A549 (cell line): ENCODE data around the gene ZNF71. TPM values are rescaled to one million over a fixed set of nuclear protein-coding genes. Genes with fewer than 3 reads are reported as not detected.

Experiments used
- ATAC-seq, 2 experiments: fragments of 200-7000 bp in 1 of 2; fragments of >200 bp in 1 of 2; cut with Nextera tagmentation in 1 of 2; cut with Tn5 transposase in 1 of 2; 3 replicates each; pipeline versions ENCODE4 v1.8.0 to v1.9.1; 2018 to 2020; ENCODE audit warnings: mild to moderate bottlenecking in 1 of 2, moderate library complexity in 1 of 2
- CTCF ChIA-PET: fragments of 300-600 bp; sonication (Branson Sonifier 250); formaldehyde crosslinking; extraction: SDS; loops from one replicate; lab custom pipeline; 2021; ENCODE audit warnings: antibody characterized with exemption, inconsistent platforms; lab: Yijun Ruan, JAX
- POLR2A ChIA-PET: fragments of 350-600 bp; formaldehyde crosslinking; extraction: SDS; loops from one replicate; lab custom pipeline; 2021; ENCODE audit warnings: antibody characterized with exemption, inconsistent platforms; lab: Yijun Ruan, JAX
- DNase-seq, 2 experiments: peaks; one replicate each; pipeline versions ENCODE4 v3.0.0 to v3.0.0-alpha.2; 2011 to 2016; ENCODE audit warnings: low read depth in 1 of 2, low spot score in 1 of 2
- FAIRE-seq: peaks from 2 replicates; lab custom pipeline; 2011; peaks lifted over from hg19 to GRCh38; lab: Jason Lieb, UNC
- H3K27ac ChIP-seq, 2 experiments: fragments of >200 bp; sonication (Bioruptor Twin); formaldehyde crosslinking; 3 replicates each; pipeline ENCODE4 v1.5.1; 2016 to 2017
- H3K4me1 ChIP-seq: fragments of >200 bp; sonication (Bioruptor Twin); formaldehyde crosslinking; 3 replicates; pipeline ENCODE4 v1.6.1; 2016
- H3K4me2 ChIP-seq: fragments of >200 bp; sonication (Bioruptor Twin); formaldehyde crosslinking; 3 replicates; pipeline ENCODE4 v1.6.1; 2016
- H3K4me3 ChIP-seq: fragments of >200 bp; sonication (Bioruptor Twin); formaldehyde crosslinking; 3 replicates; pipeline ENCODE4 v1.5.1; 2016
- H3K9me3 ChIP-seq: fragments of >200 bp; sonication (Bioruptor Twin); formaldehyde crosslinking; 3 replicates; pipeline ENCODE4 v1.6.1; 2016
- BHLHE40 ChIP-seq: IDR thresholded peaks from 2 replicates; pipeline ENCODE4 v1.6.1; 2012; ENCODE audit warnings: low read depth, low read length, inconsistent platforms
- CBX2 ChIP-seq: fragments of 200-600 bp; sonication (generic); IDR thresholded peaks from 2 replicates; pipeline ENCODE4 v1.6.1; 2016; ENCODE audit warnings: low read depth, mild to moderate bottlenecking, borderline replicate concordance
- CEBPB ChIP-seq, 2 experiments: fragments of >200 bp in 1 of 2; sonication (Bioruptor Twin) in 1 of 2; formaldehyde crosslinking in 1 of 2; IDR thresholded peaks; 2 replicates each; pipeline ENCODE4 v1.6.1; 2012 to 2016
- CHD4 ChIP-seq: fragments of 200-600 bp; sonication (generic); IDR thresholded peaks from 2 replicates; pipeline ENCODE4 v1.6.1; 2016; ENCODE audit warnings: antibody characterized with exemption, mild to moderate bottlenecking, borderline replicate concordance
- ESRRA ChIP-seq: fragments of 150-350 bp; IDR thresholded peaks from 2 replicates; pipeline ENCODE4 v1.6.1; 2014; ENCODE audit warnings: mild to moderate bottlenecking, low read length, borderline replicate concordance
- FOSB ChIP-seq: fragments of 250-450 bp; sonication (Bioruptor Pico); IDR thresholded peaks from 2 replicates; pipeline ENCODE4 v1.5.0; 2020; ENCODE audit warnings: mild to moderate bottlenecking, moderate library complexity
- FOSL2 ChIP-seq, 2 experiments: fragments of 450-650 bp in 1 of 2; fragments of >200 bp in 1 of 2; sonication (Bioruptor Twin) in 1 of 2; formaldehyde crosslinking; IDR thresholded peaks; 2 replicates each; pipeline versions ENCODE4 v1.5.0 to v1.6.1; 2016 to 2020; ENCODE audit warnings: mild to moderate bottlenecking in 1 of 2, moderate library complexity in 1 of 2
- HEYL ChIP-seq: fragments of 250-450 bp; sonication (Bioruptor Pico); IDR thresholded peaks from 2 replicates; pipeline ENCODE4 v1.8.0; 2021; ENCODE audit warnings: mild to moderate bottlenecking, moderate library complexity
- HMGXB4 ChIP-seq: fragments of 250-450 bp; sonication (Bioruptor Pico); IDR thresholded peaks from 2 replicates; pipeline ENCODE4 v1.5.0; 2021; ENCODE audit warnings: mild to moderate bottlenecking, moderate library complexity, borderline replicate concordance
- HOXA7 ChIP-seq: fragments of 250-450 bp; sonication (Bioruptor Pico); IDR thresholded peaks from 2 replicates; pipeline ENCODE4 v1.5.0; 2020; ENCODE audit warnings: mild to moderate bottlenecking, moderate library complexity
- HOXB13 ChIP-seq: fragments of 250-450 bp; sonication (Bioruptor Pico); IDR thresholded peaks from 2 replicates; pipeline ENCODE4 v1.5.0; 2020; ENCODE audit warnings: low read depth, mild to moderate bottlenecking, moderate library complexity
- HOXB5 ChIP-seq: fragments of 250-450 bp; sonication (Bioruptor Pico); IDR thresholded peaks from 2 replicates; pipeline ENCODE4 v1.5.0; 2020; ENCODE audit warnings: mild to moderate bottlenecking, moderate library complexity
- JUNB ChIP-seq: fragments of >200 bp; sonication (Bioruptor Twin); formaldehyde crosslinking; IDR thresholded peaks from 2 replicates; pipeline ENCODE4 v1.6.1; 2016
- KDM1A ChIP-seq: fragments of 200-600 bp; sonication (generic); IDR thresholded peaks from 2 replicates; pipeline ENCODE4 v1.6.1; 2016; ENCODE audit warnings: low read depth, mild to moderate bottlenecking
- KDM5A ChIP-seq: fragments of 200-600 bp; sonication (generic); IDR thresholded peaks from 2 replicates; pipeline ENCODE4 v1.6.1; 2016; ENCODE audit warnings: antibody characterized with exemption, mild to moderate bottlenecking
- MAZ ChIP-seq: fragments of 150-350 bp; IDR thresholded peaks from 2 replicates; pipeline ENCODE4 v1.6.1; 2014; ENCODE audit warnings: antibody characterized with exemption, low read depth, low read length, borderline replicate concordance
- NFE2L2 ChIP-seq: fragments of 150-350 bp; conservative IDR thresholded peaks from 2 replicates; pipeline ENCODE4 v1.6.1; 2014; ENCODE audit warnings: low read length
- NPAS2 ChIP-seq: fragments of 250-450 bp; sonication (Bioruptor Pico); IDR thresholded peaks from 2 replicates; pipeline ENCODE4 v1.8.0; 2022; ENCODE audit warnings: mild to moderate bottlenecking, moderate library complexity, borderline replicate concordance
- PHF8 ChIP-seq: fragments of 200-600 bp; sonication (generic); IDR thresholded peaks from 2 replicates; pipeline ENCODE4 v1.6.1; 2016; ENCODE audit warnings: low read depth, mild to moderate bottlenecking, antibody characterized with exemption, moderate library complexity, borderline replicate concordance
- POLR2A ChIP-seq: IDR thresholded peaks from 2 replicates; pipeline ENCODE4 v1.6.1; 2012; ENCODE audit warnings: mild to moderate bottlenecking, low read length
- RARB ChIP-seq: fragments of 250-450 bp; sonication (Bioruptor Pico); IDR thresholded peaks from 2 replicates; pipeline ENCODE4 v1.8.0; 2021; ENCODE audit warnings: mild to moderate bottlenecking, moderate library complexity
- SREBF2 ChIP-seq: fragments of 450-650 bp; IDR thresholded peaks from 2 replicates; pipeline ENCODE4 v1.6.1; 2014; ENCODE audit warnings: mild to moderate bottlenecking, moderate library complexity
- TFCP2L1 ChIP-seq: fragments of 250-450 bp; sonication (Bioruptor Pico); IDR thresholded peaks from 2 replicates; pipeline ENCODE4 v1.5.0; 2021; ENCODE audit warnings: mild to moderate bottlenecking
- ZFP36 ChIP-seq: fragments of 450-650 bp; IDR thresholded peaks from 2 replicates; pipeline ENCODE4 v1.6.1; 2014; ENCODE audit warnings: borderline replicate concordance; ENCODE audit not compliant: partially characterized antibody
- ZSCAN20 ChIP-seq: fragments of 250-450 bp; sonication (Bioruptor Pico); IDR thresholded peaks from 2 replicates; pipeline ENCODE4 v1.8.0; 2022; ENCODE audit warnings: mild to moderate bottlenecking, moderate library complexity
- WGBS: methylation state at CpG from one replicate; pipeline ENCODE4 v1.1.6; 2017; ENCODE audit errors: missing lambda C conversion rate; 5-methylcytosine and 5-hydroxymethylcytosine counted together
- polyA plus RNA-seq, 4 experiments: library from polyadenylated mRNA; depleted of rRNA in 3 of 4; stranded (reverse); fragments of >200 nt; fragmentation: RNase III in 1 of 4; extraction: RNeasy Plus Mini Kit Qiagen cat#74134 plus additional on column Dnase treatment in 1 of 4; gene quantifications; 2 replicates in 3 of 4; 3 replicates in 1 of 4; pipeline ENCODE4 v1.2.3, GENCODE V29; 2011 to 2017

Gene ZNF71
- polyA plus RNA-seq, 2 of the 4 experiments (the other 2 are of a cell fraction) = 6.8 to 8.1 TPM

GRCh38 chr19:56619121-56619520 lies 24.0 kb downstream of the ZNF71 start:
- WGBS = 84% methylated on average over 8 of the region's 8 CpGs
- FAIRE-seq = no peak
- TF ChIP-seq NFE2L2 = no peak
- TF ChIP-seq FOSB (CRISPR knock-in tag) = no peak
- no peak for TF ChIP-seq CBX2
- TF ChIP-seq KDM5A = no peak
- TF ChIP-seq HOXB13 (CRISPR knock-in tag) = no peak
- TF ChIP-seq HOXA7 (CRISPR knock-in tag) = no peak
- no peak for TF ChIP-seq BHLHE40
- ChIA-PET POLR2A (no interaction called here), CTCF (no interaction called here)
- no peak overlapping the region for H3K27ac ChIP-seq
- no peak for ATAC-seq
- no peak for DNase-seq
- no peaks in the 10 kb centered on the region for H3K4me1 ChIP-seq
- H3K4me2 ChIP-seq = no peak overlapping the region
- H3K9me3 ChIP-seq = peaks cover 94% of the 10 kb centered on the region
- no peak overlapping the region for H3K4me3 ChIP-seq

- DNase-seq (no peak), FAIRE-seq (no peak)
- Histone ChIP-seq H3K4me1 (no peaks in the 10 kb centered on the region), H3K4me2 (no peak overlapping the region), H3K9me3 (peaks cover 96% of the 10 kb centered on the region), H3K4me3 (no peak overlapping the region)
- POLR2A ChIA-PET = no interaction called here
- 95% methylated on average over 37 of the region's 37 CpGs for WGBS
- TF ChIP-seq ZSCAN20 = no peak
- TF ChIP-seq MAZ = no peak
- TF ChIP-seq SREBF2 = no peak
- no peak for TF ChIP-seq RARB (CRISPR knock-in tag)
- no peak for TF ChIP-seq CHD4
- TF ChIP-seq HOXA7 (CRISPR knock-in tag) = no peak
- no peak for TF ChIP-seq ESRRA
- TF ChIP-seq ZFP36 = no peak
- TF ChIP-seq, all 56 proteins: peak for 0
- CTCF ChIA-PET = no interaction called here
- no peak for ATAC-seq
- H3K27ac ChIP-seq = no peak overlapping the region
Observed at GRCh38 chr19:56622374-56622773, 27.3 kb downstream of the ZNF71 start.

- peaks cover 96% of the 10 kb centered on the region for H3K9me3 ChIP-seq
- no peaks in the 10 kb centered on the region for H3K4me1 ChIP-seq
- no peak overlapping the region for H3K4me3 ChIP-seq
- DNase-seq (no peak), ATAC-seq (no peak), FAIRE-seq (no peak)
- WGBS = 94% methylated on average over 9 of the region's 9 CpGs
- H3K4me2 ChIP-seq = no peak overlapping the region
- POLR2A ChIA-PET = no interaction called here
- no peak for TF ChIP-seq KDM1A
- no peak for TF ChIP-seq NPAS2 (CRISPR knock-in tag)
- TF ChIP-seq PHF8 = no peak
- no peak for TF ChIP-seq JUNB
- no peak for TF ChIP-seq SREBF2
- no peak for TF ChIP-seq HEYL
- no peak for TF ChIP-seq FOSL2 (IDR thresholded peaks at IDR 0.05)
- no peak for TF ChIP-seq FOSL2 (CRISPR knock-in tag; IDR thresholded peaks at IDR 0.05)
- TF ChIP-seq HMGXB4 (CRISPR knock-in tag) = no peak
- TF ChIP-seq KDM5A = no peak
- no peak for TF ChIP-seq HOXB5 (CRISPR knock-in tag)
- no peak for TF ChIP-seq ZSCAN20
- no peak for TF ChIP-seq POLR2A
- no peak for TF ChIP-seq CEBPB (IDR thresholded peaks at IDR 0.05)
- TF ChIP-seq TFCP2L1 (CRISPR knock-in tag) = no peak
- no peak overlapping the region for H3K27ac ChIP-seq
- CTCF ChIA-PET = interaction anchor here (1.0 kb wide), 1 partner anchor 179 kb away, joined by 3 read pairs; no protein-coding TSS in a partner anchor
Observed at GRCh38 chr19:56623006-56623405, 27.9 kb downstream of the ZNF71 start.
